Brain pericyte (primary cell): Measurements from ENCODE around the gene YIF1A.

ENCODE experiments used
- DNase-seq: peaks from one replicate; pipeline ENCODE4 v3.0.0-alpha.2; 2012; ENCODE audit warnings: low read depth, low spot score

YIF1A gene

GRCh38 chr11:66288671-66289547 lies at the start of gene YIF1A:
Gene YIF1A, minus strand, starts transcription at chr11:66289143. Its CDS starts 158 bp downstream, at chr11:66288985.
- DNase-seq: peak; percentile 97

GRCh38 chr11:66337103-66337899 lies 48.4 kb upstream of the YIF1A start:
- no peak for DNase-seq

DNA sequence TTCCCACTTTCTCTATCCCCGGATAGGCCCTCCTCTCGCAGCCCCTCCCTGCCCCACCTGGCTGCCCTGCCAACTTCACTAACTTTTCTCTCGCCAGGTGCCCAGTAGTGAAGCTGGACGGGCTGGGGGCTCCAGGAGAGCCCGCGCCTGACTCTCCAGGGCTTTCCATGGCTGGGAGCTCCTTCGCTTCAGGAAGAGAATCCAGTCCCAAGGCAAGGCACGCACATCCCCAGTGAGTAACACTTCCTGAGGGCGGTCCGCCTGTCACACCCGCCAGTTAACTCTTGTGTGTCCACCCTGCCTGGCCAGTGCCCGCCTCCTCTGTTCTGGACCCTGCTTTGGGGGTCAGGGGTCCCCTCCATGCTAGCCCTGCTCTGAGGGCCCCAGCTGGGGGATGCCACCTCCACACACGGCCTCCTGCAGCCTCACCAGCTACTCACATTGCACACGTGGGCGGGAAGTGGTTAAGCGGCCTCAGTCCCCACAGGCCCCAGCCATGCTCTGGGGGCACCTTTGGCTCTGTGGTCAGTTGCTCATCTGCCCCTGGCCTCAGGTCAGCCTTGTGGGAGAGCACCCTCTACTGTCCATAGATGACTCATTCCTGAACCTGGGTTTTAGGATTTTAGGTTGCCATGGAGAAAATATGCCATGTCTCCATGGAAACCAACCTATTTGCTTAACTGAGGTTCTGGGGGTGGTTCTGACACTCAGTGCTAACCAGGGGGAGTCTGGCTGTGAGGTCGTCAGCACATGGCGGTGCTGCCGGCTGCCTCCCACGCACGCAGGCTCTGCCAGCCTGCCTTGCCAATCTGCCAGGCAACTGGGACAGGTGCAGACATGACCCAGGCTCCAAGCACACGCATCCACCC lies 47.5 kb upstream of the YIF1A start, which contains the start of gene RIN1:
TSS of gene RIN1 (minus strand) at position 201 of the 869 bp plus-strand sequence. CDS start at position 169, 32 bp downstream.
- DNase-seq: peak; percentile 97

GRCh38 chr11:66335531-66336233 lies 46.7 kb upstream of the YIF1A start:
- peak; percentile 61 for DNase-seq

- DNase-seq: no peak
Measured at GRCh38 chr11:66334605-66335442, 45.9 kb upstream of the YIF1A start.

DNA sequence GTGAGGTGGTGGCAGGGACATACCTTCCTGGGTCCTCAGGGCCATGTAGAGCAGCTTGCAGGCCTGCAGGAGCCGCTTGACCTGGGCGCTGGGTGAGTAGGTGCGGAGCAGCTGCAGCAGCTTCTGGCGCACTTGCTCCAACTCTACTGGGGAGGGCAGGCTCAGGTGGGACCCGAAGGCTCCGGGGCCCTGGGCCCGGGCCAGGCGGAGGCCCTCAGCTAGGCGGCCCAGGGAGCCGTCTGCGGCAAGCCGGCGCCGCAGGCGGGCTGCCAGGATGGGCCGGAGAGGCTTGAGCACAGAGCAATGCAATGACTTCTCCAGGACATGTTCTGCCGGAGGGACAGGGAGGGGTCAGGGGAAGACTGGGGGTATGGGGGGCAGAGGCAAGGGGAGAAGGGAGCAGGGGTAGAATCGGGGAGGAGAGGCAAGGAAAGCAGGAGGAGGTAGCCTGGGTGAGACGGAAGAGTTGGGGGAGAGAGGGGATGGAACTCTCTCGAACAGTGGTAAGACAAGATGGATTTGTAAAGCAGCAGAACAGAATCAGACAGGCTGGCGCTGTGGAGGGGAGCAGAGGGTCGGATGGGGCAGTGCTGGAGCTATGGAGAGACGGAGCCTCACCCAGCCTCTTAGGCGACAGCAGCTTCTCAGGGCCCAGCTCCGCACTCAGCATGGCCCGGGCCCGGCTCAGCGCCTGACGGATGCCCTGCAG lies 45.1 kb upstream of the YIF1A start:
- DNase-seq: no peak

- no peak for DNase-seq
Measured at GRCh38 chr11:66333220-66333877, 44.4 kb upstream of the YIF1A start.

GRCh38 chr11:66332371-66333219 lies 43.7 kb upstream of the YIF1A start:
- no peak for DNase-seq

GRCh38 chr11:66331542-66332370 lies 42.8 kb upstream of the YIF1A start:
- DNase-seq: no peak

DNA sequence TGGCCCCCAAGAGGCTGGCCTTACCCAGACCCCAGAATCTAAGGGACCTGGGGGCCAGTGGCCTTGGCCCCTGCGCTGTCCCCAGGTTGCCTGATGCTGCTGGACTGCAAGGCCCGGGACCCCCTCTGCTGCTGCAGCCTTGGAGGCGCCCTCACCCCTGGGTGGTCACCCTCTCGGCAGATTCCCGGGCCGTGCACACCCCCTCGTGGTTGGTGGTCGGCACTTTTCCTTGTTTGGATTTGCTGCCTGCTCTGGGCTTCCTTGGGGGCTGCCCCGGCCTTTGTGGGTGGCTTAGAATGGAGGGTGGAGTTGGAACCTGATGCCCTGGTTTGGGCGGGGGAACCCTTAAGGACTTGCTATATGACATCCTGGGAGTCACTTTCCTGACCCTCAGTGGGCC lies 42.0 kb upstream of the YIF1A start:
- no peak for DNase-seq

GRCh38 chr11:66329165-66329673 lies 40.3 kb upstream of the YIF1A start:
- DNase-seq: no peak

- DNase-seq: no peak
Measured at GRCh38 chr11:66328302-66329144, 39.6 kb upstream of the YIF1A start.

DNA sequence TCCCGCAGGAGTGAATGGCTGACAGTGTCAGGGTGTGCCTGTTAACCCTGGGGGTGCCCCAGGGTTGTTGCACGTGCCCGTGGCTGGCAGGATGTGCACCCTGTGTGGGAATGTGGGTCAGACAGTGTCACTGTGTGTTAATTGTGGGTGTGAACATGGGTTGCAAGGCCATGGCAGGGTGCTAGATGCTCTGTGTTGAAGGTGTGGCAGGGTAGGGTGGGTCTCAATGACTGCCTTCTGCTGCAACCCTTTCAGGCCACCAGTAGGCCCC lies 39.0 kb upstream of the YIF1A start:
- DNase-seq: no peak

- DNase-seq: no peak
Measured at GRCh38 chr11:66327171-66328030, 38.5 kb upstream of the YIF1A start.
